Upper lobe of left lung (tissue), 6 donors: ENCODE measurements around the gene NALCN. TPM values are rescaled to one million over a fixed set of nuclear protein-coding genes. Genes with fewer than 3 reads are reported as not detected.

Experiments used
- ATAC-seq, 2 donors: fragments of 200-7000 bp; cut with Tn5 transposase; one replicate each; pipeline ENCODE4 v1.9.1; 2022; ENCODE audit warnings: mild to moderate bottlenecking in 2 of 2, moderate library complexity in 2 of 2; ENCODE audit not compliant: low FRiP score in 2 of 2
- DNase-seq, 2 donors: peaks; one replicate each; pipeline ENCODE4 v3.0.0-alpha.2; 2019 to 2020
- H3K27ac ChIP-seq, 4 donors: fragments of 200-600 bp; sonication (generic); one replicate each; pipeline ENCODE4 v1.5.1; 2016 to 2019
- H3K27me3 ChIP-seq, 4 donors: fragments of 200-600 bp; sonication (generic); one replicate each; pipeline ENCODE4 v1.5.1; 2017 to 2019
- H3K36me3 ChIP-seq, 4 donors: fragments of 200-600 bp; sonication (generic); one replicate each; pipeline ENCODE4 v1.5.1; 2016 to 2019
- H3K4me1 ChIP-seq, 4 donors: fragments of 200-600 bp; sonication (generic); one replicate each; pipeline ENCODE4 v1.5.1; 2018 to 2019
- H3K4me3 ChIP-seq, 4 donors: fragments of 200-600 bp; sonication (generic); one replicate each; pipeline ENCODE4 v1.5.1; 2017 to 2019; ENCODE audit warnings: mild to moderate bottlenecking in 2 of 4, moderate library complexity in 1 of 4
- H3K9me3 ChIP-seq, 4 donors: fragments of 200-600 bp; sonication (generic); one replicate each; pipeline ENCODE4 v1.5.1; 2018 to 2019
- EP300 ChIP-seq, 4 donors: sonication (generic); formaldehyde crosslinking; IDR thresholded peaks; one replicate each; pipeline ENCODE4 v1.5.1; 2017; ENCODE audit warnings: antibody characterized with exemption in 4 of 4, control low read depth in 2 of 4
- POLR2A ChIP-seq, 4 donors: fragments of 450-650 bp; IDR thresholded peaks; one replicate each; pipeline ENCODE4 v1.5.1; 2016 to 2017; ENCODE audit warnings: antibody characterized with exemption in 4 of 4, mild to moderate bottlenecking in 2 of 4
- POLR2AphosphoS5 ChIP-seq, 2 donors: sonication (generic); formaldehyde crosslinking; IDR thresholded peaks; one replicate each; pipeline ENCODE4 v1.5.1; 2017; ENCODE audit warnings: antibody characterized with exemption in 2 of 2
- WGBS, 2 donors: methylation state at CpG; one replicate each; pipeline ENCODE4 v1.1.5; 2017 to 2018; 5-methylcytosine and 5-hydroxymethylcytosine counted together
- total RNA-seq, 6 donors: library from RNA; depleted of rRNA in 4 of 6; stranded (reverse); fragments of >200 nt in 4 of 6; gene quantifications; one replicate each; pipeline versions ENCODE4 v1.1.0 to v1.2.1, GENCODE V29; 2016 to 2021
- TF ChIP-seq, protein P1 (sequence below), 6 experiments: fragments of 450-650 bp in 4 of 6; fragments of 200-600 bp in 2 of 6; sonication (generic) in 2 of 6; IDR thresholded peaks; one replicate each; pipeline ENCODE4 v1.5.1; 2016 to 2019; ENCODE audit warnings: antibody characterized with exemption in 6 of 6
- donor health status: DM: no; HTN: no; CAD: no; lungs with moderate emphysema.
- donor health status: DM: no; HTN: yes; CAD: no; lungs with severe emphysema.

The NALCN gene
- total RNA-seq, 6 donors from 2014 or later = under 0.01 to 1.8 (median 1.1) TPM

DNA sequence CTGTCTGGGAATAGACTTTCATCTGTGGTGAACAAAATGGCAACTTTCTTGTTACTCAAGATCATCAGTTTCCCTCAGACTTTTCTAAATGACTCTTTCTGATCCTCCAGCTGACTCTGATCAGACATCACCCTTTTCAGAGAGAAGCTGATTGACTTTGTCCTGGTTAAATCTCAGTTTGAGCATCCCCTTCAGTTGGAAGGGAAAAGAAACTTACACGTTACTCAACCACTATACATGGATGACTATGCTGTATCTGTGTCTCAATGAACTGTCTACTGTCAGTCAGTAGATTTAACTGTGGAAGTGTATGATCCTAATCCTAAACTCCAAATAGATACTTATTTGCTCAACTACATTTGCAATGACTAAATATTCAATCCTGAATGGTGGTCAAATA is 118.5 kb downstream of the NALCN start:
- H3K4me3 ChIP-seq = no peak overlapping the region
- peaks cover 0 to 4% (median 0%) of the 10 kb centered on the region in 4 donors for H3K9me3 ChIP-seq
- WGBS, 2 donors = 78% methylated on average over 1 of the region's 1 CpG
- no peak for TF ChIP-seq POLR2A (IDR thresholded peaks at IDR 0.05)
- TF ChIP-seq, protein P1, sequence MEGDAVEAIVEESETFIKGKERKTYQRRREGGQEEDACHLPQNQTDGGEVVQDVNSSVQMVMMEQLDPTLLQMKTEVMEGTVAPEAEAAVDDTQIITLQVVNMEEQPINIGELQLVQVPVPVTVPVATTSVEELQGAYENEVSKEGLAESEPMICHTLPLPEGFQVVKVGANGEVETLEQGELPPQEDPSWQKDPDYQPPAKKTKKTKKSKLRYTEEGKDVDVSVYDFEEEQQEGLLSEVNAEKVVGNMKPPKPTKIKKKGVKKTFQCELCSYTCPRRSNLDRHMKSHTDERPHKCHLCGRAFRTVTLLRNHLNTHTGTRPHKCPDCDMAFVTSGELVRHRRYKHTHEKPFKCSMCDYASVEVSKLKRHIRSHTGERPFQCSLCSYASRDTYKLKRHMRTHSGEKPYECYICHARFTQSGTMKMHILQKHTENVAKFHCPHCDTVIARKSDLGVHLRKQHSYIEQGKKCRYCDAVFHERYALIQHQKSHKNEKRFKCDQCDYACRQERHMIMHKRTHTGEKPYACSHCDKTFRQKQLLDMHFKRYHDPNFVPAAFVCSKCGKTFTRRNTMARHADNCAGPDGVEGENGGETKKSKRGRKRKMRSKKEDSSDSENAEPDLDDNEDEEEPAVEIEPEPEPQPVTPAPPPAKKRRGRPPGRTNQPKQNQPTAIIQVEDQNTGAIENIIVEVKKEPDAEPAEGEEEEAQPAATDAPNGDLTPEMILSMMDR (IDR thresholded peaks at IDR 0.05) = no peak
- no peak for TF ChIP-seq POLR2AphosphoS5 (IDR thresholded peaks at IDR 0.05)
- TF ChIP-seq EP300 (IDR thresholded peaks at IDR 0.05) = no peak
- H3K36me3 ChIP-seq = no peaks in the 10 kb centered on the region
- H3K27ac ChIP-seq = no peak overlapping the region
- DNase-seq = no peak
- no peaks in the 10 kb centered on the region for H3K4me1 ChIP-seq
- no peak for ATAC-seq
- H3K27me3 ChIP-seq = no peaks in the 10 kb centered on the region

DNA sequence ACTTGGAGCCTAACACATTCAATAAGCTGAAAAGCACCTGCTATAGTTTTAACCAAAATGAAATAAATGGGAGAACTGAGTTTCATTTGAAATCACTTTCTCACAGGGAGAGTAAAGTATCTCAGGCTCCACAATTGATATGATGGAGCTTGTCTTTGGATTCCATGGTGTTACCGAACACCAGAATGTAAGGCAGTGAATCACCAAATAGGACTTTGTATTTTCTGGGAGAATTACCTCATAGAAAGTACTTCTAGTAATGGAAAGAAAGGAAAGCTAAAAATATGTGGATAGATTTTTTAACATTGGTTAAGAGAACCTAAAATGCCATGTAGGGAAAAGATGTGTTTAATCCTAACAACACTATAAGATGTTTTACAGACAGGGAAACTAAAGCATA is 123.6 kb downstream of the NALCN start:
- Histone ChIP-seq H3K27me3 (no peaks in the 10 kb centered on the region), H3K4me1 (no peaks in the 10 kb centered on the region), H3K4me3 (no peak overlapping the region), H3K27ac (no peak overlapping the region), H3K36me3 (no peaks in the 10 kb centered on the region), H3K9me3 (peaks cover 0 to 4% (median 0%) of the 10 kb centered on the region in 4 donors)
- DNase-seq (no peak), ATAC-seq (no peak)
- TF ChIP-seq, protein P1 (IDR thresholded peaks at IDR 0.05) = no peak
- TF ChIP-seq EP300 (IDR thresholded peaks at IDR 0.05) (no peak), POLR2A (IDR thresholded peaks at IDR 0.05) (no peak), POLR2AphosphoS5 (IDR thresholded peaks at IDR 0.05) (no peak)
- 91% methylated on average over 1 of the region's 1 CpG for WGBS, 2 donors

GRCh38 chr13:101291646-101292515 is 124.4 kb downstream of the NALCN start:
- no peaks in the 10 kb centered on the region for H3K27me3 ChIP-seq
- no peaks in the 10 kb centered on the region for H3K36me3 ChIP-seq
- no peaks in the 10 kb centered on the region for H3K4me1 ChIP-seq
- H3K4me3 ChIP-seq = no peak overlapping the region
- H3K27ac ChIP-seq = no peak overlapping the region
- DNase-seq (no peak), ATAC-seq (no peak)
- 69 to 71% methylated on average over 10 of the region's 10 CpGs for WGBS, 2 donors
- H3K9me3 ChIP-seq = peaks cover 0 to 4% (median 0%) of the 10 kb centered on the region in 4 donors
- TF ChIP-seq POLR2AphosphoS5 (IDR thresholded peaks at IDR 0.05) (no peak), EP300 (IDR thresholded peaks at IDR 0.05) (no peak), POLR2A (IDR thresholded peaks at IDR 0.05) (no peak)
- TF ChIP-seq, protein P1 (IDR thresholded peaks at IDR 0.05) = no peak

DNA sequence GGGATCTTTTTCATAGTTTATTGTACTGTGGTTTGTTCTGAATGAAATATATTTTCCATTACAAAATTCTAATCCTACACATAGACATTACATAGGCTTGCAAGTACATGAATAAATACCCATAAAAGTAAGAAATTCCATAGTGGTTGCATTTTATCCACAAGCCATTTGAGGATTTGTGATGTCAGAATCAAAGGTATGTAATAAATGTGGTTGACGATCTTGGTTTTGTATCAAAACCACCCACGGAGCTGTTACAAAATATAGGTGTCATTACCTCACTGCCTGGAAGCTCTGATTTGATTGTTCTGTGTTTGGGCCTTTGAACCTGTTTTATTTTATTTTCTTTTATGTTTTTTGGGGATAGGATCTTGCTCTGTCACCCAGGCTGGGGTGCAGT is 125.1 kb downstream of the NALCN start:
- TF ChIP-seq, protein P1 (IDR thresholded peaks at IDR 0.05) = no peak
- TF ChIP-seq POLR2AphosphoS5 (IDR thresholded peaks at IDR 0.05) (no peak), EP300 (IDR thresholded peaks at IDR 0.05) (no peak), POLR2A (IDR thresholded peaks at IDR 0.05) (no peak)
- H3K27ac ChIP-seq = no peak overlapping the region
- H3K36me3 ChIP-seq = no peaks in the 10 kb centered on the region
- DNase-seq (no peak), ATAC-seq (no peak)
- H3K9me3 ChIP-seq = peaks cover 0 to 4% (median 0%) of the 10 kb centered on the region in 4 donors
- H3K4me3 ChIP-seq = no peak overlapping the region
- H3K4me1 ChIP-seq = no peaks in the 10 kb centered on the region
- WGBS, 2 donors = 79 to 87% methylated on average over 2 of the region's 2 CpGs
- H3K27me3 ChIP-seq = no peaks in the 10 kb centered on the region
